IPS-11a (cell line): ENCODE results near the gene DHX57.
"Not testable (repeated sequence)": the region's sequence is repeated elsewhere in the genome, so short reads cannot be mapped to it uniquely, and the experiment has no call there.

Source experiments
- H3K4me3 ChIP-seq: one replicate; pipeline ENCODE4 v1.5.1; 2013; ENCODE audit warnings: low read depth, low read length, control low read depth

The DHX57 gene

GRCh38 chr2:38866773-38867443, 8.8 kb downstream of the DHX57 start:
- H3K4me3 ChIP-seq: no peak overlapping the region

GRCh38 chr2:38863061-38863695, 12.6 kb downstream of the DHX57 start:
- no peak overlapping the region for H3K4me3 ChIP-seq

- no peak overlapping the region for H3K4me3 ChIP-seq
Measured at GRCh38 chr2:38862476-38862875, 13.3 kb downstream of the DHX57 start.

GRCh38 chr2:38856165-38856564, 19.6 kb downstream of the DHX57 start:
- no peak overlapping the region for H3K4me3 ChIP-seq

- H3K4me3 ChIP-seq: no peak overlapping the region
Measured at GRCh38 chr2:38850045-38850444, 25.7 kb downstream of the DHX57 start.

GRCh38 chr2:38836791-38837190, 38.9 kb downstream of the DHX57 start:
- H3K4me3 ChIP-seq: no peak overlapping the region

- H3K4me3 ChIP-seq: no peak overlapping the region
Measured at GRCh38 chr2:38835990-38836389, 39.7 kb downstream of the DHX57 start.

GRCh38 chr2:38835015-38835601, 40.6 kb downstream of the DHX57 start:
- no peak overlapping the region for H3K4me3 ChIP-seq

GRCh38 chr2:38830526-38831159, 45.1 kb downstream of the DHX57 start:
- H3K4me3 ChIP-seq: no peak overlapping the region

GRCh38 chr2:38829971-38830370, 45.8 kb downstream of the DHX57 start:
- no peak overlapping the region for H3K4me3 ChIP-seq

- H3K4me3 ChIP-seq: no peak overlapping the region
Measured at GRCh38 chr2:38828460-38828859, 47.3 kb downstream of the DHX57 start.

GRCh38 chr2:38827539-38828145, 48.1 kb downstream of the DHX57 start:
- H3K4me3 ChIP-seq: not testable (repeated sequence)

- no peak overlapping the region for H3K4me3 ChIP-seq
Measured at GRCh38 chr2:38825956-38826355, 49.8 kb downstream of the DHX57 start.

- H3K4me3 ChIP-seq: no peak overlapping the region
Measured at GRCh38 chr2:38824906-38825305, 50.8 kb downstream of the DHX57 start.

- no peak overlapping the region for H3K4me3 ChIP-seq
Measured at GRCh38 chr2:38823386-38823785, 52.3 kb downstream of the DHX57 start.

GRCh38 chr2:38818565-38818964, 57.2 kb downstream of the DHX57 start:
- no peak overlapping the region for H3K4me3 ChIP-seq

GRCh38 chr2:38815936-38816335, 59.8 kb downstream of the DHX57 start:
- H3K4me3 ChIP-seq: no peak overlapping the region

- H3K4me3 ChIP-seq: no peak overlapping the region
Measured at GRCh38 chr2:38810488-38810887, 65.2 kb downstream of the DHX57 start.

GRCh38 chr2:38808677-38809076, 67.1 kb downstream of the DHX57 start:
- no peak overlapping the region for H3K4me3 ChIP-seq

- H3K4me3 ChIP-seq: no peak overlapping the region
Measured at GRCh38 chr2:38806733-38807059, 69.0 kb downstream of the DHX57 start.

GRCh38 chr2:38806015-38806732, 69.6 kb downstream of the DHX57 start:
- H3K4me3 ChIP-seq: no peak overlapping the region
